GM18868 (cell line): ENCODE data around the gene FAM25G.
"Not testable (repeated sequence)": the region's sequence is repeated elsewhere in the genome, so short reads cannot be mapped to it uniquely, and the experiment has no call there.

Source experiments
- ATAC-seq: cut with Tn5 transposase; IDR thresholded peaks from one replicate; pipeline ENCODE4 v1.9.1; 2021; ENCODE audit warnings: mild to moderate bottlenecking, moderate library complexity; ENCODE audit not compliant: unreplicated experiment

FAM25G gene

GRCh38 chr10:47491600-47491999 is at the start of gene FAM25G:
Gene FAM25G (minus strand): TSS chr10:47491700. CDS start chr10:47491674, 26 bp downstream.
- ATAC-seq = not testable (repeated sequence)

- ATAC-seq = not testable (repeated sequence)
Measured at GRCh38 chr10:47536430-47536829, 44.9 kb upstream of the FAM25G start.

GRCh38 chr10:47523475-47523874 is 32.0 kb upstream of the FAM25G start, which contains the start of gene AGAP9:
Gene AGAP9 (minus strand): TSS chr10:47523638. CDS start chr10:47523526, 112 bp downstream.
- not testable (repeated sequence) for ATAC-seq

- not testable (repeated sequence) for ATAC-seq
Measured at GRCh38 chr10:47502313-47502712, 10.8 kb upstream of the FAM25G start.

GRCh38 chr10:47494226-47494625 is 2.7 kb upstream of the FAM25G start:
- ATAC-seq = not testable (repeated sequence)

- not testable (repeated sequence) for ATAC-seq
Measured at GRCh38 chr10:47489630-47490029, 1.9 kb downstream of the FAM25G start.

GRCh38 chr10:47485943-47486342 is 5.6 kb downstream of the FAM25G start:
- not testable (repeated sequence) for ATAC-seq

GRCh38 chr10:47484786-47485185 is 6.7 kb downstream of the FAM25G start:
- ATAC-seq = not testable (repeated sequence)

GRCh38 chr10:47483923-47484322 is 7.6 kb downstream of the FAM25G start, which contains the start of gene ANXA8:
Gene ANXA8 (minus strand): TSS chr10:47484115. CDS start chr10:47483933, 182 bp downstream.
- not testable (repeated sequence) for ATAC-seq

- not testable (repeated sequence) for ATAC-seq
Measured at GRCh38 chr10:47482367-47482766, 9.1 kb downstream of the FAM25G start.

GRCh38 chr10:47481768-47482181 is 9.7 kb downstream of the FAM25G start:
- not testable (repeated sequence) for ATAC-seq

GRCh38 chr10:47481182-47481766 is 10.2 kb downstream of the FAM25G start:
- not testable (repeated sequence) for ATAC-seq

GRCh38 chr10:47480133-47480532 is 11.4 kb downstream of the FAM25G start:
- ATAC-seq = not testable (repeated sequence)

- ATAC-seq = not testable (repeated sequence)
Measured at GRCh38 chr10:47478114-47478513, 13.4 kb downstream of the FAM25G start.

- not testable (repeated sequence) for ATAC-seq
Measured at GRCh38 chr10:47477078-47477477, 14.4 kb downstream of the FAM25G start.

GRCh38 chr10:47475101-47475500 is 16.4 kb downstream of the FAM25G start:
- not testable (repeated sequence) for ATAC-seq

- ATAC-seq = not testable (repeated sequence)
Measured at GRCh38 chr10:47473516-47473915, 18.0 kb downstream of the FAM25G start.

GRCh38 chr10:47472647-47473046 is 18.9 kb downstream of the FAM25G start:
- peak; percentile 87 for ATAC-seq

GRCh38 chr10:47472072-47472471 is 19.4 kb downstream of the FAM25G start:
- not testable (repeated sequence) for ATAC-seq

GRCh38 chr10:47468731-47469528 is 22.6 kb downstream of the FAM25G start:
- ATAC-seq = not testable (repeated sequence)

- ATAC-seq = not testable (repeated sequence)
Measured at GRCh38 chr10:47467957-47468356, 23.5 kb downstream of the FAM25G start.

GRCh38 chr10:47467458-47467857 is 24.0 kb downstream of the FAM25G start:
- ATAC-seq = not testable (repeated sequence)
